Sigmoid colon (tissue), 7 donors: ENCODE measurements around the gene CA9. TPM values are rescaled to one million over a fixed set of nuclear protein-coding genes. Genes with fewer than 3 reads are reported as not detected.

Experiments
- DNase-seq: peaks from one replicate; pipeline ENCODE4 v3.0.0-alpha.2; 2019
- H3K27ac ChIP-seq, 4 donors: fragments of 200-600 bp; sonication (generic); one replicate each; pipeline ENCODE4 v1.5.1; 2016 to 2019; ENCODE audit warnings: mild to moderate bottlenecking in 1 of 4
- H3K27me3 ChIP-seq, 3 donors: fragments of 200-600 bp; sonication (generic); one replicate each; pipeline ENCODE4 v1.5.1; 2019; ENCODE audit warnings: mild to moderate bottlenecking in 1 of 3
- H3K36me3 ChIP-seq, 4 donors: fragments of 200-600 bp; sonication (generic); one replicate each; pipeline ENCODE4 v1.5.1; 2016 to 2019
- H3K4me1 ChIP-seq, 4 donors: fragments of 200-600 bp; sonication (generic); one replicate each; pipeline ENCODE4 v1.5.1; 2017 to 2019
- H3K4me3 ChIP-seq, 4 donors: fragments of 200-600 bp; sonication (generic); one replicate each; pipeline ENCODE4 v1.5.1; 2017 to 2019; ENCODE audit warnings: mild to moderate bottlenecking in 2 of 4, moderate library complexity in 1 of 4
- H3K9me3 ChIP-seq, 4 donors: fragments of 200-600 bp in 3 of 4; sonication (generic) in 3 of 4; one replicate each; pipeline versions ENCODE4 v1.5.1 to v1.6.1; 2013 to 2019
- EP300 ChIP-seq, 4 donors: sonication (generic); formaldehyde crosslinking; IDR thresholded peaks; one replicate each; pipeline ENCODE4 v1.6.1; 2017; ENCODE audit warnings: antibody characterized with exemption in 4 of 4
- POLR2A ChIP-seq, 2 donors: fragments of 450-650 bp; IDR thresholded peaks; one replicate each; pipeline ENCODE4 v1.6.1; 2016; ENCODE audit warnings: antibody characterized with exemption in 2 of 2, mild to moderate bottlenecking in 2 of 2, moderate library complexity in 2 of 2
- POLR2AphosphoS5 ChIP-seq, 4 donors: sonication (generic); formaldehyde crosslinking; IDR thresholded peaks; one replicate each; pipeline ENCODE4 v1.6.1; 2017; ENCODE audit warnings: antibody characterized with exemption in 4 of 4
- whole genome bisulfite sequencing, 2 donors: extraction: QIAGEN DNeasy Blood & Tissue Kit; methylation state at CpG; one replicate each; pipeline ENCODE4 v1.1.7; 2013; 5-methylcytosine and 5-hydroxymethylcytosine counted together
- intact Hi-C: fragments of 100-400 bp; cut with DNase I; formaldehyde crosslinking; loops from one replicate; pipeline ENCODE4 v1.15.1; 2023
- polyA plus RNA-seq, 3 donors: library from polyadenylated mRNA; stranded (reverse); fragments of 200-250 nt; gene quantifications; one replicate each; pipeline ENCODE4 v1.2.3, GENCODE V29; 2013
- total RNA-seq, 4 donors: library from RNA; depleted of rRNA; stranded (reverse); fragments of >200 nt; gene quantifications; one replicate each; pipeline ENCODE4 v1.1.0, GENCODE V29; 2016
- TF ChIP-seq, protein P1 (sequence below), 4 experiments: fragments of 450-650 bp in 3 of 4; fragments of 200-600 bp in 1 of 4; IDR thresholded peaks; one replicate each; pipeline ENCODE4 v1.5.1; 2016 to 2019; ENCODE audit warnings: antibody characterized with exemption in 4 of 4, mild to moderate bottlenecking in 3 of 4, moderate library complexity in 2 of 4
- donor health status: healthy with polysubstance abuse.
- donor health status: Bipolar disorder and iron deficiency.
- donor health status: healthy.

CA9 gene
- total and polyA plus RNA-seq, 7 donors: 0.33 to 1.7 (median 0.71) TPM; not detected in 4

DNA sequence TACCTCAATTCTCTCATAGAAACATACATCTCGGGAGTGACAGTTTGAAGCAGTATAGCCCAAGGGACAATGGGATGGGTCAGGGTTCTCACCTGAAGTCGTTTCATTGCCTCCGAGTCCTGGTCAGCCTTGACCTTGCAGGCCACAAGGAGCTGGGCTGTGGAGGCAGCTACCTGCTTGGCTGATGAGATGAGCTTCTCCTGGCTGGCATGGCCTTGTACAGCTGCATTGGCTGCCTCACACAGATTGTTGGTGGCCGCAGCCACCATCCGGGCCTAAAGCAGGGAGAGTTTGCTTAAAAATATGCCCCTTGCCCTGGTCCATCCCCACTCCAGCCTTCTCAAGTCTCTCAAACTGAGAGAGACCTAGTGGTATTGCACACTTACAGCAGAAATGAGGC is 24.5 kb downstream of the CA9 start:
- WGBS, 2 donors: 86 to 90% methylated on average over 5 of the region's 5 CpGs
- peaks cover 60 to 78% (median 64%) of the 10 kb centered on the region in 4 donors for H3K36me3 ChIP-seq
- peaks cover 0 to 41% (median 23%) of the 10 kb centered on the region in 4 donors for H3K4me1 ChIP-seq
- H3K9me3 ChIP-seq: no peaks in the 10 kb centered on the region
- no peak overlapping the region for H3K4me3 ChIP-seq
- intact Hi-C loops: no loop called here
- H3K27me3 ChIP-seq: no peaks in the 10 kb centered on the region
- TF ChIP-seq POLR2A (IDR thresholded peaks at IDR 0.05): no peak
- TF ChIP-seq EP300 (IDR thresholded peaks at IDR 0.05): no peak
- no peak for TF ChIP-seq POLR2AphosphoS5 (IDR thresholded peaks at IDR 0.05)
- TF ChIP-seq, protein P1, sequence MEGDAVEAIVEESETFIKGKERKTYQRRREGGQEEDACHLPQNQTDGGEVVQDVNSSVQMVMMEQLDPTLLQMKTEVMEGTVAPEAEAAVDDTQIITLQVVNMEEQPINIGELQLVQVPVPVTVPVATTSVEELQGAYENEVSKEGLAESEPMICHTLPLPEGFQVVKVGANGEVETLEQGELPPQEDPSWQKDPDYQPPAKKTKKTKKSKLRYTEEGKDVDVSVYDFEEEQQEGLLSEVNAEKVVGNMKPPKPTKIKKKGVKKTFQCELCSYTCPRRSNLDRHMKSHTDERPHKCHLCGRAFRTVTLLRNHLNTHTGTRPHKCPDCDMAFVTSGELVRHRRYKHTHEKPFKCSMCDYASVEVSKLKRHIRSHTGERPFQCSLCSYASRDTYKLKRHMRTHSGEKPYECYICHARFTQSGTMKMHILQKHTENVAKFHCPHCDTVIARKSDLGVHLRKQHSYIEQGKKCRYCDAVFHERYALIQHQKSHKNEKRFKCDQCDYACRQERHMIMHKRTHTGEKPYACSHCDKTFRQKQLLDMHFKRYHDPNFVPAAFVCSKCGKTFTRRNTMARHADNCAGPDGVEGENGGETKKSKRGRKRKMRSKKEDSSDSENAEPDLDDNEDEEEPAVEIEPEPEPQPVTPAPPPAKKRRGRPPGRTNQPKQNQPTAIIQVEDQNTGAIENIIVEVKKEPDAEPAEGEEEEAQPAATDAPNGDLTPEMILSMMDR (IDR thresholded peaks at IDR 0.05): no peak
- DNase-seq: peak; percentile 51
- H3K27ac ChIP-seq: peak overlapping the region; percentile 95 to 100 (median 98)

DNA sequence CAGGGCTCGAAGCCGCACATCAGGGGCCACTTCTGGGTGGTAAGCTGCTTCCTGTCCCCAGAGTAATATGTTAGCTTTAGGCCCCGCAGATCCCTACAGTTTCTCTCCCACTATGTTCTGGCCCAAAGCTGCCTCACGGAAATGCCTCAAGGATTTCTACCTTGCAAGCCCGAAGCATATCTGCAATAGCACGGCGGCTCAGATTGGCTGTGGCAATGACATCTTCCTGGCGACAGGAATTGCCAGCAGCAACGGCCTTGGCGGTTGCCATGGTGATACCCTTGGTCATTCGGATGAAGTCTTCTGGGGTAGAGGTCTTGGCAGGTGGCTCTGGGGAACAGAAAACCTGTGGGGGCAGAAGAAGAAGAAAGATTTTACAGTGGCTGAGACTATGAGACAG is 26.3 kb downstream of the CA9 start:
- intact Hi-C loops: no loop called here
- WGBS, 2 donors: 90 to 92% methylated on average over 11 of the region's 11 CpGs
- peaks cover 0 to 37% (median 19%) of the 10 kb centered on the region in 4 donors for H3K4me1 ChIP-seq
- no peak overlapping the region for H3K4me3 ChIP-seq
- TF ChIP-seq EP300 (IDR thresholded peaks at IDR 0.05) (no peak), POLR2A (IDR thresholded peaks at IDR 0.05) (no peak), POLR2AphosphoS5 (IDR thresholded peaks at IDR 0.05) (no peak)
- TF ChIP-seq, protein P1 (IDR thresholded peaks at IDR 0.05): no peak
- DNase-seq: peak; percentile 53
- no peaks in the 10 kb centered on the region for H3K9me3 ChIP-seq
- H3K36me3 ChIP-seq: peaks cover 78 to 96% (median 82%) of the 10 kb centered on the region in 4 donors
- H3K27me3 ChIP-seq: no peaks in the 10 kb centered on the region
- H3K27ac ChIP-seq: peak overlapping the region; percentile 95 to 100 (median 98)

DNA sequence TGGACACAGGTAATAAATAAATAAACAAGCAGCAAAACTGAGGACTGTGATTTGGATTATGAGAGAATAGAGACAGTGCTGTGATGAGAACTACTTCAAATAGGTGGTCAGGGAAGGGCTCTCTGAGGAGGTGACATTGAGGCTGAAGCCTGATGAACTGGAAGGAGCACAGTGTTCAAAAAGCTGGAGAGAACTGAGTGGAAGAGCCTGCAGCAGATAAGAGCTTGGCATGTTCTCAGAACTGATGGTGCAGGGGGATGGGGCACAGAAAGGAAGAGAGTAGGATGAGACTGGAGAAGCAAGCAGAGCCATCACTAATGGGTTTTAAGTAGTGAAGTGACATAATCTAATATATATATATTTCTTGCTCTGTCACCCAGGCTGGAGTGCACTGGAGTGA is 27.2 kb downstream of the CA9 start:
- Histone ChIP-seq H3K27ac (peak overlapping the region; percentile 10 to 100 (median 96)), H3K4me1 (peaks cover 0 to 28% (median 17%) of the 10 kb centered on the region in 4 donors), H3K9me3 (no peaks in the 10 kb centered on the region), H3K4me3 (no peak overlapping the region), H3K36me3 (peaks cover 87 to 100% (median 91%) of the 10 kb centered on the region in 4 donors), H3K27me3 (no peaks in the 10 kb centered on the region)
- TF ChIP-seq POLR2AphosphoS5 (IDR thresholded peaks at IDR 0.05) (no peak), POLR2A (IDR thresholded peaks at IDR 0.05) (no peak), EP300 (IDR thresholded peaks at IDR 0.05) (no peak)
- TF ChIP-seq, protein P1 (IDR thresholded peaks at IDR 0.05): no peak
- peak; percentile 5 for DNase-seq
- intact Hi-C loops: no loop called here

DNA sequence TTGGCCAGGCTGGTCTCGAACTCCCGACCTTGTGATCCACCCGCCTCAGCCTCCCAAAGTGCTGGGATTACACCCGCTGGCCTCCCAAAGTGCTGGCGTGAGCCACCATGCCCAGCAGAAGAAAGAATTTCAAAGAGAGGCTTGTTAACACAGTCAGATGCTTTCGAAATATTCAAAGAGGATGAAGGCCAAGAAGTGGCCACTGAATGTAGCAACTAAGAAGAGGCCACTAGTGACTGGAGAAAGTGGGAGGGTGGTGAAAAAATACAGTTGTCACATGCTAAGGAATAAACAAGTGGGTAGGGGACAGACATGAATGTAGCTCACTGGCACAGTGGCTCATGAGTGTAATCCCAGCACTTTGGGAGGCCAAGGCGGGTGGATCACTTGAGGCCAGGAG is 29.0 kb downstream of the CA9 start:
- Histone ChIP-seq H3K27me3 (no peaks in the 10 kb centered on the region), H3K4me1 (peaks cover 0 to 11% (median 0%) of the 10 kb centered on the region in 4 donors), H3K9me3 (no peaks in the 10 kb centered on the region), H3K36me3 (peaks cover 100% of the 10 kb centered on the region in 4 donors), H3K27ac (peak overlapping the region in 3 of 4 donors; percentile 44 to 100 (median 98)), H3K4me3 (no peak overlapping the region)
- intact Hi-C loops: no loop called here
- 95 to 97% methylated on average over 7 of the region's 7 CpGs for WGBS, 2 donors
- TF ChIP-seq POLR2A (IDR thresholded peaks at IDR 0.05) (no peak), POLR2AphosphoS5 (IDR thresholded peaks at IDR 0.05) (no peak), EP300 (IDR thresholded peaks at IDR 0.05) (no peak)
- TF ChIP-seq, protein P1 (IDR thresholded peaks at IDR 0.05): no peak
- peak; percentile 1 for DNase-seq
